IPS-11a (cell line): ENCODE results near the gene CELF1.
"Not testable (repeated sequence)": the region's sequence is repeated elsewhere in the genome, so short reads cannot be mapped to it uniquely, and the experiment has no call there.

Experiments
- H3K4me3 ChIP-seq: one replicate; pipeline ENCODE4 v1.5.1; 2013; ENCODE audit warnings: low read depth, low read length, control low read depth

CELF1 gene

DNA sequence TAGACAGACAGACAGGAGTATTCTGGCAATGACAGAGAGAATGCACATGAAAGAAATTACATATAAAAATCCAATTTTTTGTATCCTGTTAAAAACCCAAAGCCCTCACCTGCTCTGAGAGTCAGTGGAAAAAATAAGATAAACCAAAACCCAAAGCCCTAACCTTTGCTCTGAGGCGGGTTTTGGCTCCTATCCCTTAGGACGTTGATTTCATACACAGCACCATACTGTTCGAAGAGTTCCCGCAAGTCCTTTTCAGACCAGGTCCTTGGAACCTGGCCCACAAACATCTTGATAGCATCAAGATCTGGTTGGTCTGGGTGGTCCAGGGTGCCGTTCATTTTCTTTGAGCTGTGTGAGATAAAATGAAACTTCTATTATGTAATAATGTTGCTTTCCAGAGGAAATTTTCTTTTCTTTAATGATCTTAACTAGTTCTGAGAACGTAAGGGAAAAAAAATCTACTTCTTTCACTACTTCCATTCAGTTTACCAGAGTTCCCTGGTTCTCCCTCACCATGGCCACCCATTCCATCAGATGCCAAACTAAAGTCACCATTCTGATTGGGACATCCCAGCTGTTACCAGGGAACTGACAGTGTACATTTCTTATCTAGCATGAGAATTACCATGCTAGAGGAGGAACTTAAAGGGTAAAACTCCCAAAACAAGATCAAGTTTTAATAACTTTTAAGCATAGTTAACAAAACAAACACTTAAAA is 64.1 kb downstream of the CELF1 start:
- H3K4me3 ChIP-seq, result no peak overlapping the region

DNA sequence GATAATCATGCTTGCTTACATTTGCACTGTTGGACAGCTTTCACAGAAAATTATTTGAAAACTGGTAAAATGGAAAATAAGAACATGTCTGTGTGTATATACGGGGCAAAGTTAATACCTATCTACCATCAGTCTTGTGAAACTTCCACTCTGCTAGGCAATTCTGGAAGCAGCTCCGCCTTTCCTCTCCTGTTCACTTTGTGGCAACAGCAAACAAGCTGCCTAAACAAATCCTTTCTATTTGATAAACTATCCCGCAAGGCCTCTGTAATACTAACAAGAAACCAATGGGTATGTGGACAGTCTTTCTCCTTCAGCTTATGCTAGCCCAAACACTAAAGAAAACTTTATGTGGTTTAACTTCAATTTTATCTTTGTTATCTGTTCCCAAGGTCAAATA is 64.8 kb downstream of the CELF1 start:
- no peak overlapping the region for H3K4me3 ChIP-seq

- H3K4me3 ChIP-seq, result no peak overlapping the region
Measured at GRCh38 chr11:47487421-47487820, 65.5 kb downstream of the CELF1 start.

DNA sequence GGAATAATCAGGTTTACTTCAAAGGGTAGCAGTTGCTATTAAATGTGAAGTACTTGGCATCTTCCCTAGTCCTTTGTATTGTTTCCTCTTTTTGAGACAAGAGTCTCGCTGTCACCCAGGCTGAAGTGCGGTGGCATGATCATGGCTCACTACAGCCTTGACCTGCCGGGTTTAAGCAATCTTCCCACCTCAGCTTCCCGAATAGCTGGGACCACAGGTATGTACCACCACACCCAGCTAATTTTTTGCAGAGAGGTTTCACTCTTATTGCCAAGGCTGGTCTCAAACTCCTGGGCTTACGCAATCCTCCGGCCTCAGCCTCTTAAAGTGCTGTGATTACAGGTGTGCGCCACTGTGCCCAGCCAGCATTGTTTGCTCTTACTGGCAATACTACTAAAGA is 67.8 kb downstream of the CELF1 start:
- no peak overlapping the region for H3K4me3 ChIP-seq

GRCh38 chr11:47483457-47483856 is 69.5 kb downstream of the CELF1 start:
- H3K4me3 ChIP-seq, result no peak overlapping the region

- no peak overlapping the region for H3K4me3 ChIP-seq
Measured at GRCh38 chr11:47480762-47481161, 72.2 kb downstream of the CELF1 start.

DNA sequence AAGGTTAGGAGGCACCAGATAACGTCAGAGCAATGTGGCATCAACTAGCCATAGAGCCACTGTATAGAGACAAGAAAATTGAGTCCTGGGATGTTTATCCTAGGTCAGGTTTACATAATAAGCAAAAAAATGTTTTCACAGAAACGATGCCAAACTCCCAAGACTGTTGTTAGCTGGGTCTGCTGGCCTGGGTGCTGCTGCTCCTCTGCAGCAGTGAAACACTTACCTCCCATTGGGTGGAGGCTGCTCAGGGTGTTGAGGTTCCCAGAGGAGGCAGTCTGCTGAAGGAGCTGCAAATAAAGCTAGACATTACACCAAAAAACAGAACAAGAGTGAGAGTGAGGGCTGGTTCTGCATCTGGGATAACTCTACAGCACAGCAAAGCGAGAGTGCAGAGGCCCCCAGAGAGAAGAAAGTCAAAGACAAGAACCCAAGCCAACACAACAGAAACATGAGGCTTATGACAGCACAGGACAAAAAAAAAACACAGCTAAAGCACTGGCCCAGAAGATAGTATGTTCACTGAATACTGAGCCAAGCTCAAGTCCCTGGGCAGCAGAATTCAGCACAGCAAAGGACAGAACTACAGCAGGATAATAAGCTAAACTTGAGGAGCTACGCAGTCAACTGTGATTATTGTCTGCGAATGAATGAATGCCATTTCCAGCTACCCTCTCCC is 74.1 kb downstream of the CELF1 start:
- H3K4me3 ChIP-seq, result no peak overlapping the region

DNA sequence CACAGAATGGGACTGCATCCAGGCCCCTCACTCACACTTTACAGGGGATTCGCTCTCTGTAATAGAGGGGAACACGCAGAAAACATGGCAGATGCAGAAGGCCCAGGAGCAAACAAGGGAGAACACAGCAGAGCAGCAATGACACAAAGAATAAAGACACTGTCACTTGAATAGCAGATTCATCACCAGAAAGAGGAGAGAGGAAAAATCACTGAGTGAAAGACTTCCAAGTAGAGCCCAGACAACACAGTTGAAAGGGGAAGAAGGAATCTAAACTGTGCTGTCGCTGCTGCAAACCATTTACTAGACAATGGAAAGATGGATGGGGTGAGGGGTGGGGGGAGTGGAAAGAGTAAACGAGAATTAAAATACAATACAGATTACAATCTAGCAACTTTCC is 75.2 kb downstream of the CELF1 start:
- H3K4me3 ChIP-seq, result no peak overlapping the region

GRCh38 chr11:47477323-47477722 is 75.6 kb downstream of the CELF1 start:
- H3K4me3 ChIP-seq, result no peak overlapping the region

- no peak overlapping the region for H3K4me3 ChIP-seq
Measured at GRCh38 chr11:47470671-47471070, 82.3 kb downstream of the CELF1 start.

GRCh38 chr11:47469361-47470179 is 83.4 kb downstream of the CELF1 start:
- H3K4me3 ChIP-seq, result no peak overlapping the region

- no peak overlapping the region for H3K4me3 ChIP-seq
Measured at GRCh38 chr11:47468598-47469214, 84.2 kb downstream of the CELF1 start.

DNA sequence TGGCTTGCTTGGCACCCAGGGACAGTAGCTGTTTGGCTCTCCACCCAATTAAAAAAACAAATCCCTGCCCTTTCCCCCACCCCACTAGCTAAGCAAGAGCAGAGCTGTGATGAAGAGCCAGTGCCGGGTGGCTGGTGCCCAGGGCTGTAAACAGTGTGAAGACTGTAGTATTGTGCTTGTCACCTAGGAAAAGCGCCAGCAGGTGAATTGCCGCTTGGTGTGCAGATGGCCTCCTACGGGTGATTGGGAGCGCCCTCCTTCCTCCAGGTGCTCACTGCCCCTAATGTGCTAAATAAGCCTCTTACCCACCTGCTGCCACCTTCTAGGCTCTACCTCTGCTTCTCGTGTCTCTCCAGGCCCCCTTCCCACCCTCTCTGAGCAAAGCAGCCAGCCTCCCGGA is 85.6 kb downstream of the CELF1 start:
- no peak overlapping the region for H3K4me3 ChIP-seq

DNA sequence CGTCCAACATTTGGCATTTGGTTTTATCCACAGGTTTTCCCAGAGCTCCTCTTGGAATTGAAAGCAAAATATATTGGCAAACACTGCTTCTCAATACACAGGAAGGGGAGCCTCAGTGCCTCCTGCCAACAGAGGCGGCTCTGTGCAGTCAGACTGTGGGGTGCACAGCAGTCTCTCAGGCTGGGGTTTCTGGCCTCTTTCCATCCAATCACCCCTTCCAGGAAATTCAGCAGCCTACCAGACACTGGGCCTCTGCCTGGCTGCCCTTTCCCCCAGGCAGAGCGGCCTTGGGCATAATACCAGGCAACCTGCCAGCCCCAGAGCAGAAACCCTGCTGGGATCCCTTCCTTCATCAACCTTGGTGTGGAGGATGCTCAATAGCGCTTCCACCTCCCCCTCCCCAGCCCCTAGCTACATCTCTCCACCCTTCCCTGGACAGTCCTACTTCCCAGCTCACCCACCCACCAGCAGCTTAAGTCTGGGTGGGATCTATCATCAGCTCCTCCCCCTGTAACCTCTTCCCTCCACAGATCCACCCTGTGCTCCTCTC is 86.2 kb downstream of the CELF1 start:
- H3K4me3 ChIP-seq, result no peak overlapping the region

GRCh38 chr11:47466201-47466600 is 86.7 kb downstream of the CELF1 start:
- no peak overlapping the region for H3K4me3 ChIP-seq

- H3K4me3 ChIP-seq, result no peak overlapping the region
Measured at GRCh38 chr11:47464483-47464882, 88.4 kb downstream of the CELF1 start.

DNA sequence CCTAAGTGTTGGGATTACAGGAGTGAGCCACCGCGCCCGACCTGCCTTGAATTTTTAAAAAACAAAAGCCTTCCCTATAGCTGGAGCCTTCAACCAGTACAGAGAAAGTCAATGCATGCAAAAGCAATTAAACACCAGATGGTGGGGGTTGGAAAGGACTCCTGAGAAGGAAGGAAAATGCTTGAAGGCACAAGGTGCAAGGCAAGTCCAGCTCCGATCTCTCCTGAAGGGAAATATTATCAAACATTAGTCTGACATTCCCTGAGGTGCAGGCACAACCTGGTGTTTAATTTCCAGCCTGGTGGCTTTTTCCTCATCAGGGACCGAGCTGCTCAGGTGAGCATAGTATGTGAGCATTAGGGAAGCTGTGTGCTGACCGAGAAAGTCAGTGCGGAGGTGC is 91.1 kb downstream of the CELF1 start:
- no peak overlapping the region for H3K4me3 ChIP-seq

- H3K4me3 ChIP-seq, result no peak overlapping the region
Measured at GRCh38 chr11:47460571-47461235, 92.2 kb downstream of the CELF1 start.

DNA sequence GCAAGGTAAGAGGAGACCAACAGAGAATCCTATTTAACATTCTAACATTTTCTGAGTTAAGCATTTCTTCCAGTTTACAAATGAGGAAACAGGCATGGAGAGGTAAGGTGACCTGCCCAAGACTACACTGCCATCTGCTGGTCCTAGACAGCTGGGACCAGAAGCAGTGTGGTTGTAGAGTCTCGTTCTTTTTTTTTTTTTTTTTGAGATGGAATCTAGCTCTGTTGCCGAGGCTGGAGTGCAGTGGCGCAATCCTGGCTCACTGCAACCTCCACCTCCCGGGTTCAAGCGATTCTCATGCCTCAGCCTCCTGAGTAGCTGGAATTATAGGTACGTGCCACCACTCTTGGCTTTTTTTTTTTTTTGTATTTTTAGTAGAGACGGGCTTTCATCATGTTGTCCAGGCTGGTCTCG is 98.7 kb downstream of the CELF1 start:
- not testable (repeated sequence) for H3K4me3 ChIP-seq

DNA sequence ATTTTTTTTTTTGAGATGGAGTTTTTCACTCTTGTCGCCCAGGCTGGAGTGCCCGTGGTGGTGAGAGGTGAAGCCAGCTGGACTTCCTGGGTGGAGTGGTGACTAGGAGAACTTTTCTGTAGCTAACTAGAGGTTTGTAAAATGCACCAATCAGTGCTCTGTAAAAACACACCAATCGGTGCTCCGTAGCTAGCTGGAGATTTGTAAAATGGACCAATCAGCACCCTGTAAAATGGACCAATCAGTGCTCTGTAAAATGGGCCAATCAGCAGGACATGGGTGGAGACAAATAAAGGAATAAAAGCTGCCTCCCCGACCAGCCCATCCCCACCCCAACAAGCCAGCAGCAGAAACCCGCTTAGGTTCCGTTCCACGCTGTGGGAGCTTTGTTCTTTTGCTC is 99.6 kb downstream of the CELF1 start:
- H3K4me3 ChIP-seq, result no peak overlapping the region

- no peak overlapping the region for H3K4me3 ChIP-seq
Measured at GRCh38 chr11:47451990-47452389, 100.9 kb downstream of the CELF1 start.
